Measurements from ENCODE around the gene SLC3A2. TPM values are rescaled to one million over a fixed set of nuclear protein-coding genes. Genes with fewer than 3 reads are reported as not detected.

Gene SLC3A2
- total and polyA plus RNA-seq, 2 experiments from 2014 or later: 335 to 456 TPM

GRCh38 chr11:62880231-62880802 lies 379 bp upstream of the SLC3A2 start:
- H3K4me1 ChIP-seq (ENCODE audit: insufficient read depth): peaks cover 43% of the 10 kb centered on the region

DNA sequence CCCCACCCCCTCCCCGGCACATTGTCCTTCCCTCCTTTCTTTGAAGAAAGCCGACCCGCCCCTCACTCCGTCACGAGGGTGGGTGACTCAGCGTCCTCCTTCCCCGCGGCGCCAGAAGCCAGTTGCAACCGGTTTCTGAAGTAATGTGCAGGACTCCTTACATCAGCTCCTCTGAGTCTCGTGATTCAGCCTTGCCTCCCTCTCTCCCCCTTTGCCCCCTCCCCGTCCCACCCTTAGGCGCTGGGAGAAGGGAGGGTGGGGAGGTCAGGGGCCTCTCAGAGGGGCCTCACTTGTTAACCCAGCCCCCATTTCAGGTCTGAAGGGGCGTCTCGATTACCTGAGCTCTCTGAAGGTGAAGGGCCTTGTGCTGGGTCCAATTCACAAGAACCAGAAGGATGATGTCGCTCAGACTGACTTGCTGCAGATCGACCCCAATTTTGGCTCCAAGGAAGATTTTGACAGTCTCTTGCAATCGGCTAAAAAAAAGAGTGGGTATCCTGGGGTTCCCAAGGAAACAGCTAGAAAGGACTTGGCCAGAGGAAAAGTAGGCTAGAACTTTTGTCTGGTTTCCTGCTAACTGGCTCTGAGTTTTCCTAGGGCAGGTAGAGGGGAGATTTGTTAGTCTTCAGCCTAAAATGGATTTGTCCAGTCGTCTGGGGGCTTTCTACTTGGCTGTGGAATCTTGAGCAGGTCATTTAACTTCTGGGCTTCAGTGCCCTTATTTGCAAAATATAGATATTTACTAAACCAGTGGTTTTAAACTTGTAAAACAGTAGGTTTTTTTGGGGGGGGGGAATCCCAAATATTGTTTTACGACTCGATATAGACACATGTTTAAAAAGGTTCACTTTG lies 1.1 kb downstream of the SLC3A2 start:
- H3K9me3 ChIP-seq (ENCODE audit: low read depth): no peaks in the 10 kb centered on the region
- H3K36me3 ChIP-seq (replicated peaks; ENCODE audit: insufficient read depth, low read depth): no peaks in the 10 kb centered on the region
- peaks cover 41% of the 10 kb centered on the region for H4K20me1 ChIP-seq (ENCODE audit: insufficient read depth, poor library complexity, severe bottlenecking)
- TF ChIP-seq, protein P1, sequence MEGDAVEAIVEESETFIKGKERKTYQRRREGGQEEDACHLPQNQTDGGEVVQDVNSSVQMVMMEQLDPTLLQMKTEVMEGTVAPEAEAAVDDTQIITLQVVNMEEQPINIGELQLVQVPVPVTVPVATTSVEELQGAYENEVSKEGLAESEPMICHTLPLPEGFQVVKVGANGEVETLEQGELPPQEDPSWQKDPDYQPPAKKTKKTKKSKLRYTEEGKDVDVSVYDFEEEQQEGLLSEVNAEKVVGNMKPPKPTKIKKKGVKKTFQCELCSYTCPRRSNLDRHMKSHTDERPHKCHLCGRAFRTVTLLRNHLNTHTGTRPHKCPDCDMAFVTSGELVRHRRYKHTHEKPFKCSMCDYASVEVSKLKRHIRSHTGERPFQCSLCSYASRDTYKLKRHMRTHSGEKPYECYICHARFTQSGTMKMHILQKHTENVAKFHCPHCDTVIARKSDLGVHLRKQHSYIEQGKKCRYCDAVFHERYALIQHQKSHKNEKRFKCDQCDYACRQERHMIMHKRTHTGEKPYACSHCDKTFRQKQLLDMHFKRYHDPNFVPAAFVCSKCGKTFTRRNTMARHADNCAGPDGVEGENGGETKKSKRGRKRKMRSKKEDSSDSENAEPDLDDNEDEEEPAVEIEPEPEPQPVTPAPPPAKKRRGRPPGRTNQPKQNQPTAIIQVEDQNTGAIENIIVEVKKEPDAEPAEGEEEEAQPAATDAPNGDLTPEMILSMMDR (IDR thresholded peaks at IDR 0.05; ENCODE audit: poor library complexity): no peak
- TF ChIP-seq EZH2 (IDR thresholded peaks at IDR 0.05; ENCODE audit: borderline replicate concordance): no peak
- no peak for TF ChIP-seq EZH2phosphoT487 (IDR thresholded peaks at IDR 0.05; ENCODE audit: low read depth, severe bottlenecking, unreplicated experiment)
- H3K4me3 ChIP-seq: peak overlapping the region; percentile 82
- peaks cover 43% of the 10 kb centered on the region for H3K4me1 ChIP-seq (ENCODE audit: insufficient read depth)
- DNase-seq (ENCODE audit: low spot score): peak; percentile 98
- H3K79me2 ChIP-seq: peaks cover 72% of the 10 kb centered on the region
- 9% methylated on average over 9 of the region's 21 CpGs for WGBS (ENCODE audit: low lambda C conversion rate, missing lambda C conversion rate)
- H2AFZ ChIP-seq: no peak overlapping the region
- peak overlapping the region; percentile 85 for H3K4me2 ChIP-seq
- no peaks in the 10 kb centered on the region for H3K9me2 ChIP-seq (replicated peaks; ENCODE audit: insufficient read depth)
- H3K27me3 ChIP-seq: no peaks in the 10 kb centered on the region
- peak overlapping the region; percentile 100 for H3K27ac ChIP-seq

More at GRCh38 chr11:62880231-62880802, 379 bp upstream of the SLC3A2 start:
- Histone ChIP-seq H3K9me3 (ENCODE audit: low read depth) (no peaks in the 10 kb centered on the region), H4K20me1 (ENCODE audit: insufficient read depth, poor library complexity, severe bottlenecking) (peaks cover 26% of the 10 kb centered on the region), H3K79me2 (peaks cover 61% of the 10 kb centered on the region), H3K4me2 (peak overlapping the region; percentile 91), H3K4me3 (peak overlapping the region; percentile 72), H3K27me3 (no peaks in the 10 kb centered on the region), H3K9me2 (replicated peaks; ENCODE audit: insufficient read depth) (no peaks in the 10 kb centered on the region), H3K27ac (peak overlapping the region; percentile 100), H3K36me3 (replicated peaks; ENCODE audit: insufficient read depth, low read depth) (no peaks in the 10 kb centered on the region), H2AFZ (no peak overlapping the region)
- peak; percentile 66 for DNase-seq (ENCODE audit: low spot score)
- 8% methylated on average over 16 of the region's 16 CpGs for WGBS (ENCODE audit: low lambda C conversion rate, missing lambda C conversion rate)
- TF ChIP-seq EZH2phosphoT487 (IDR thresholded peaks at IDR 0.05; ENCODE audit: low read depth, severe bottlenecking, unreplicated experiment): no peak
- TF ChIP-seq EZH2 (IDR thresholded peaks at IDR 0.05; ENCODE audit: borderline replicate concordance): no peak

DNA sequence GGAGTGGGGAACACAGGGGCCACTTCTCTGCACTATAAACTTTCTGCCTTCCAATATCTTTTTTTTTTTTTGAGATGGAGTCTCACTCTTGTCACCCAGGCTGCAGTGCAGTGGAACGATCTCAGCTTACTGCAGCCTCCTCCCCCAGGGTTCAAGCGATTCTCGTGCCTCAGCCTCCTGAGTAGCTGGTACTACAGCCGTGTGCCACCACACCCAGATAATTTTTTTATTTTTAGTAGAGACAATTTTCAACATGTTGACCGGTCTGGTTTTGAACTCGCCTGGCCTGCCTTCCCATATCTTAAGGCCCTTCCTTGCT lies 1.7 kb downstream of the SLC3A2 start:
- Histone ChIP-seq H3K79me2 (peaks cover 78% of the 10 kb centered on the region), H3K27ac (peak overlapping the region; percentile 100), H3K27me3 (no peaks in the 10 kb centered on the region), H2AFZ (no peak overlapping the region), H3K9me2 (replicated peaks; ENCODE audit: insufficient read depth) (no peaks in the 10 kb centered on the region), H3K4me2 (peak overlapping the region; percentile 85), H3K4me3 (peak overlapping the region; percentile 82), H3K9me3 (ENCODE audit: low read depth) (no peaks in the 10 kb centered on the region), H3K4me1 (ENCODE audit: insufficient read depth) (peaks cover 43% of the 10 kb centered on the region), H3K36me3 (replicated peaks; ENCODE audit: insufficient read depth, low read depth) (no peaks in the 10 kb centered on the region), H4K20me1 (ENCODE audit: insufficient read depth, poor library complexity, severe bottlenecking) (peaks cover 47% of the 10 kb centered on the region)
- 30% methylated on average over 6 of the region's 6 CpGs for WGBS (ENCODE audit: low lambda C conversion rate, missing lambda C conversion rate)
- DNase-seq (ENCODE audit: low spot score): no peak
- TF ChIP-seq, protein P1 (IDR thresholded peaks at IDR 0.05; ENCODE audit: poor library complexity): no peak
- no peak for TF ChIP-seq EZH2 (IDR thresholded peaks at IDR 0.05; ENCODE audit: borderline replicate concordance)
- TF ChIP-seq EZH2phosphoT487 (IDR thresholded peaks at IDR 0.05; ENCODE audit: low read depth, severe bottlenecking, unreplicated experiment): no peak
